HG02623 (cell line): Measurements from ENCODE around the gene MAML2.
"Not testable (repeated sequence)": the region's sequence is repeated elsewhere in the genome, so short reads cannot be mapped to it uniquely, and the experiment has no call there.

Experiments used
- ATAC-seq: cut with Tn5 transposase; IDR thresholded peaks from one replicate; pipeline ENCODE4 v1.9.1; 2021; ENCODE audit warnings: moderate library complexity; ENCODE audit not compliant: unreplicated experiment

The MAML2 gene

GRCh38 chr11:96293598-96294021, 49.4 kb downstream of the MAML2 start:
- peak; percentile 88 for ATAC-seq

DNA sequence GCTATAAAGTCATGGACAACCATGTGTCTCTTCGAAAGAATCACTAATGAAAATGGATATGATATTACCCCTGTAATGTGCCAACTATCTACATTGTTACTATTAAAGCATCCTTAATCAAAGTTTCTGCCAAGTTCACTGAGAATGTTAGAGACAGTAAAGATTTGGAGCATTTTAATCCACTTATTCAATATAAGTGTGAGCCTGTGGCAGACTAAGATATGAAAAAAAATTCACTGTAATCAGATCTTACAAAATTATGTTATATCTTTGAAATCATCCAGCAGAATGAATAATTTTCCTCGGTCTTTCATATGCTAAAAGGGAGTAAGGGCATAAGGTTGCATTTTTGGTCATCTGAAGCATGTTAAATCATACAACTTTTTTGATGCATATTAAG, 49.9 kb downstream of the MAML2 start:
- no peak for ATAC-seq

DNA sequence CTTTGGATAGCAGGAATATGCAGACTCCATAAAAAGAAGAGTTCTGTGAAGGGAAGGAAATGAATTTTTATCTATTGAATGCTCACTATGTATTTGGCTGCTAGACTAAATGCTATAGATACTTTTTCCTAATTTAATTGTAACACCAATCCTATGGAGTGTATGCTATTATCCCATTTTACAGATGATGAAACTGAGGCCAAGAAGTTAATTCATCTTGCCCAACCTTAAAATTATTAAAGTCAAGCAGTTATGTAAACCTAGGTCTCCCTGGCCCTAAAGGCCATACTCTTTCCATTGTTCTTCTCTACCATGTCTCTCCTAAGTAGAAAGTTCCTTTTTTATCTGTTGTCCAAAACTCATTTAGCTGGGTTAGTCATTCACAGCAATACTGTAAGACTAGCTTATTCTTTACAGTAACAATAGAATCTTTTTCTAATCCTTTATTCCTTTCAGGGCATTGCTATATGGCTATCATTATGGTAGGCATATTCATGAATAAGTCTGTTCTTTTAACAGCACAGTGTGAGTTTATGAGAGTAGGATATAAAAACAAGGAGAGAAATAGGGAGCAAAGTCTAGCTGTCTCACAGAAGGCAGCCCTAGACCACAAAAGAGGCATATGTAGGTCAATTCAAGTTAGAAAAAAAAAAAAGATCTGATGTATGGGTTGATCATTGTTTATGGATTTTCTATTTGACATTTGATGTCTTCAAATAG, 50.5 kb downstream of the MAML2 start:
- ATAC-seq = no peak

DNA sequence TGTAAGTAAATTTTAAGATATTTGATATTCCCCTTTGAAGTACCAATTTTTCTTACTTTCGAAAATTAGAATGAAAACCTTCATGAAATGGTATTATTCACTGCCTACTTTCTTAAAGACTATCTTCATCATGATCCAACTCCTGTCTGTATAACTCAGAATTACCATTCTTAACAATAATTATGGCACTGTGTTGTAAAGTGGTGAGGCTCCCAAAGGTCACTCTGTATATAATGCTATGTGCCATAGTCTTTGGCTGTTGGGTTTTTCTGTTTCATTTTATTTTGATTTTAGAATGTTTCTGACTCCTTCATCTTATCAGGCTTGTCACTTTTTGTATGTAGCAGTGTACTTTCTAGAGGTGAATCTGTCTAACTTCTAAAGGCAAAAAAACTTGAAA, 52.4 kb downstream of the MAML2 start:
- ATAC-seq = no peak

DNA sequence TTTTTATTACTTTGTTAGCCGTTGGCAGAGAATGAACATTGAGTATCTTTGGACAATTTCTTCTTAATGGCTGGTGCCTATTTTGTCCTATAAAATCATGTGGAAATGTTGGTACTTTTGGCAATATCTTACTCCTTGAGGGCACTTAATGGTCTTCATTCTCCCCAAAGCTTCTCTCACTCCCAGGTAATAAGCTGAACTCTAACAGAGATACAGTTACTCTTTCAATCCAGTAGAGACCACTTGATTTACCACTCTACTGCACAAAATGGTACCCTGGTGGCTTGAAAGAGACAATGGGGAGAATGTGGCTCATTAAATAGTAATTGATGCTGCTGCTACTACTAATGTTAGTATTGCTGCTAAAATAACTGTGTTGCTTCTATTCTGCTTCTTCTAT, 53.0 kb downstream of the MAML2 start:
- ATAC-seq = no peak

DNA sequence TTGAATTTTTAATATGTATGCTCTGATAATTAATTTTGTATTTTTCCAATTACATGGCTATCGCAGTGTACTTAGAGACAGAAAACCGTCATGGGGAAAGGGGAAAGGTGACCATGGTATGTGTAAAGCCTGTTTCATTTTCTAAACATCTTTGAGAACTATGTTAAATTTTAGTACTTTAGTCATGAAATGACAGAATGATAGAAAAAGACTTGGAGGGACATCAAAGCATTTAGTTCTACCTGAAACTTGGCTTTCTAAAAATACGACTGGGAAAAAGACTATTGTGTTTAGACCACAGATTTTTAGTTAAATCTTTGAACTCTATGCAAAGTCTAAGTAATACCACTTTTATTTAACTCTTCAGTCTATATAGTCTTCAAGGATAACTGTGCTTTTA, 54.1 kb downstream of the MAML2 start:
- ATAC-seq = no peak

DNA sequence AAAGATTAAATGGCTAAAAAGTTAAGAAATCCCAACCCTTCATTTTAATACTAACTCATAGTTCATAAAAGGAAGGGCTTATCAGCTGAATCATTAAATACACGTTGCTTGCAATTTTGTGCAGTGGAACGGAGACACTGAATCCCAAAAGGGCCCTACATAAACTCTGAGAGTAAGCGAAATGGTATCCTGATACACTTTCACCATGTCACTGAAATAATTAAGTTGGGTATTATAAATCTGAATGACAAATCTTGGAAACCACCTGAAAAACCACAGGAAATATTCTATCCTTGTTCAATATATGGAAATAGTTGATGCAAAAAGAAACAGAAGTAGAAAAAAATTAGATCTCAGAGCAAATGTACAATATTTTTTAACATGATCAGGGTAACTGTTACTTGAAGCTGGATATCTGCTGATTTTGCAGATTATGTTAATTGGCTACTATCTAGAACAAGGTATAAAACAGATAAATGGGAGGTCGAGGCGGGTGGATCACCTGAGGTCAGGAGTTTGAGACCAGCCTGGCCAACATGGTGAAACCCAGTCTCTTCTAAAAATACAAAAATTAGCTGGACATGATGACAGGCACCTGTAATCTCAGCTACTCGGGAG, 55.1 kb downstream of the MAML2 start:
- no peak for ATAC-seq

- not testable (repeated sequence) for ATAC-seq
Measured at GRCh38 chr11:96285985-96286384, 57.0 kb downstream of the MAML2 start.

DNA sequence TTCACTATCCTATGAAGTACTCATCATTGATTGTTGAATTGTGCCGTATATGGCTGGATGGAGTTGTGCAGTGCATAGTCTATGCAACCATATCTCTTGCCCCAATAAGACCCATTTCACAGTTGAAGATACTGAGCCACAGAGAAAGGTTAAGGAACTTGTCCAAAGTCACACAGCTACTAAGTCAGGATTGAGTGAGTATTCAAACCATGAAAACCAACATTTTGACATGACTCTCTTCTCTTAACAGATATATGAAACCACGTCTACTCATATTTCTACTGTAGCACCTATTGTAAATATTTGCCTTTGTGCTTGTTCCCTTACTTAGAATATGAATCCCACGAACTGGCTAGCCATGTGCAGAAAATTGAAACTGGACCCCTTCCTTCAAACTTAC, 58.1 kb downstream of the MAML2 start:
- ATAC-seq = no peak

DNA sequence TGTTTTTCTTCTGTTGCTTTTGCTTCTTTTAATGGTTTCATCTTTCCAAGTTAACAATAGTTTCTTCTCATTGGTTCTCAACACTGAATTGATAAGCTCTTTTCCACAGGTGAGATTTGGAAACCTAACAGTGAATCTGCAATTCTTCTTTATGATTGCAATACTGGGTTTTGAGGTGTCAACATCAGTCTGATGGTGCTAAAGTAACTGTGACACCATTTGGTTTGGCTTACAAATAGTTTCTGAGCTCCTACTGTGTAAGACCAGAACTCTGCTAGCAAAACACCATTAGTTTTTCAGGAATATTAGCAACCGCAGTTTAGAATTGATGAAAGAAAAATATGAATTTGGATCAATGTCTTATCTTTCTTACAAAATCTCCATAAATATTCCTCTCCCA, 58.6 kb downstream of the MAML2 start:
- no peak for ATAC-seq

DNA sequence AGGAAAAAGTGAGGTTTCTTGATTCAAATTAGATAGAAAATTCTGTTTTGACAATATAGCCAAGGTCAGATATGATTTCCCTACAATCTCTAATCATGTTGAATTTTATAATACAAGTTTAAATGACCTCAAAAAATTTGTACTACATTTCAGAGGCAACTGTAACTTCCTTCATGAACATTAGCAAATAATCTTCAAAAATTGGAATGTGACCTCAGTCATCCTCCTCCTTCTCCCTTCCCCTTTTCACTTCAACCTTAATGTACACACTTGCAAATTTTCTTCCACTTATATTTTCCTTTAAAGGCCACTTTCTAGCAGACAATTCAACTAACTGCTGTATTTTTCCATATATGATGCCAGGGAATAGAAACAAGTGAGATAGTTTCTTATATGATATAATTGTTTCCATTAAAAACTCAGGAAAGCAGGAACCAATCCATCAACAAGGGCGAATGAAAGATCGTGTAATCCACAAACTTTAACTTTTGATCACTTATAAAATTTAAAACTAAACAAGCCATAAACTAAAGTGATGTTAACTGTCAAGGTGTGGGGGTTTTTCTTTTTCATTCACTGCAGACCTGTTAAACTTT, 60.3 kb downstream of the MAML2 start:
- no peak for ATAC-seq

- no peak for ATAC-seq
Measured at GRCh38 chr11:96280444-96280843, 62.6 kb downstream of the MAML2 start.

DNA sequence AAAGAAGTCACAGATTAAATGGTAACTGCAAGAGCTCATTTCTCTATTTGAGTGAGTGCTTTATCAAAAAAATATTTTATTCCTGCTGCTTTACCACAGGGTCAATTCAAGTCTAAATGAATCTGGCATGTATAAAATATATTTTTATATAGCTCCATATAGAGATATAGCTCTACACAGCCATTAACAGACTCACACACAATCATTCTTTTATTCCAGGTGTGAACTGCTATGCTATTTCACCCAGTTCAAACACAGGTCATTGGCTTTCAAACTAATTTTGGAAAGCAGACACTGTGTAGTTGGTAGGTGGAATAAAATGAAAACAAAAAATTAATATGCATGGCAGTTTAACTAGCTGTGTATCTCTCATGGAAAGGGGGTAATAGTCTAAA, 63.1 kb downstream of the MAML2 start:
- ATAC-seq = no peak

DNA sequence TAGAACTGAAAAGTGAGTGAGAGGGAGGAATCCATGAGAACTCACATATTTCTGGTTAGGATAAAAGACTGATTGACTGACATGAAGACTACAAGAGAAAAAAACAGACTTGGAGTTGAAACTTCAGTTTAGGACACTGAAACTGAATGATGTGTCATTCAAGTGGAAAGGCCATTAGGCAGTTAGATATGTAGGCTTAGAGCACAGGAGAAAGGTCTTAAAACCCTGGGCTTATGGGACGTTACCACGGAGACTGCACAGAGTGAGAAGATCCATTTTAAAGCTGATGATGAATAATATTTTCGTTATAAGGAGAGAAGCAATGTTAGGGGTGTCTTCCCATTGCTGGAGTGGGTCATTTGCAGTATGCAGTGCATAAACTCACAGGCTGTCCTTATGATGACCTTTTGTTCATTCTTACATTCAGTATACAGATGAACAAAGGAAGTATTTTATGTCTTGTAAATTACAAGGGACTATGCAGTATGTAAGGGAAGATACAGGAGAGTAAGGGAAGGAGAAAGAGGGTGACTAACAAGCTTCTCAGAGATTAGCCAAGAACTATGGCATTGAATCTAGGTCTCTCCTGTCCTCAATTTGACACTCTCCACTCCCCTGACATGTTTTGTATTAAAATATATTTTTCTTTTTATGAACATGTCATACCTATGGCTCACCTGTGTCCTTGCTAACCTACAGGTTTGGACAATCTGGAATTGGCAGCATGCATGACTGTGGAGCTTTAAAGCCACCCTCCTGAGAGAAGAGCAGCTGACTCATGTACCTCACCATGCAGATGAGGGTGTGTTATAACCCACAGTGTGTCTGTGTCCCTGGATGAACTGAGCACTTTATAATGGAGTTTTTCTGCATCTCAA, 63.7 kb downstream of the MAML2 start:
- no peak for ATAC-seq

GRCh38 chr11:96278039-96278897, 64.7 kb downstream of the MAML2 start:
- ATAC-seq = no peak

- no peak for ATAC-seq
Measured at GRCh38 chr11:96277696-96278038, 65.3 kb downstream of the MAML2 start.

- no peak for ATAC-seq
Measured at GRCh38 chr11:96276836-96277235, 66.2 kb downstream of the MAML2 start.

DNA sequence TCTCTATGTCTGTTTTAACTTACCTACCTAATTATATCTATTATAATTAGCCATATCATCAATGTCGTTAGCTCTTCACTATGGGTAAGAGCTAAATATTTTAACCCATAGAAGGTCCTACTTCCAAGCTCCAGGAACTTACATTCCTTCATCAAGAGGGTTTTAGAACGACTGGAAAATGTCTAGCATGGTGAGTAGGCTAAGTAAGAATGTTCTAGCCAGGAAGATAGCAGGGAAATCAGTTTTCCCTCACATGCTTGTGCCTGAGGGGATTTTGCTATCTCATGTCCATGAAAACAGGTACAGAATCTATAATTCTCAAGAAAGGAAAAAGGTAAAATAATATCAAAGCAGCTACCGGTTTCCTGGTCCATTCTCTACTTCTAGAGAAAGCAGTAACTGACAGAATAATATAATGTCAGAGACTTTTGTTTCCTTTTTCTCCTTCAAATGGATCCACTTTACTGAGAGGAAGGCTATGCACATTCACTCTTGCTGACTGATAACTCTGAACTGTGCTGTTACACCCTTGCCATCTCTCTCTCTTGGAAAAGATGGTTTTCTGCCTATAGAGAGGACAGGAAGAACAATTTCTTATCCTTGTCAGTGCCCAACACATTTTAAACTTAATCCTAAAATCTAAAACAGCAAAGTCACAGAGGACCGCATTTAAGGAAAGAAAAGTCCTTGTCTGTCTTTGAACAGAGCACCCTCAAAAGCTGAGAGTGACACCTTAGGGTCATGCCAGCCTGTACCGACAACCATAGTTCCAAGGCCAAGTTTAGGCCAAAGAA, 67.0 kb downstream of the MAML2 start:
- no peak for ATAC-seq

DNA sequence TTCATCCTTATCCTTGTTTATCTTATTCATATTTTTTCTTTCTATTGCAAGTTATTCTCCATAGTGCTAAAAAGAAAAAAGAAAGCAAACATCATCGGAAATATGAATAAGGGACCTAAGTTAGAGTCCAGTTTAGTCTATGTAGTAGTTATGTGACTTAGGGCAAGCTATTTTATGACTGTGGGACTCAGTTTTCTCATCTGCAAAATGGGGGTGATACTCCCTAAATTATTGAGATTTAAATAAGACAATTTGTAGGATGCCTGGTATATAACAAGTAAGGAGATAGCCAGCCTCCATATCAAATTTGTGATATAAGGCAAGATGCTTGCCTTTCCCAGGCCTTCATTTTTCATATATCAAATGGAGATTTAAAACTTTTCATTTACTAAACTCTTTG, 69.5 kb downstream of the MAML2 start:
- no peak for ATAC-seq
